RWPE2 (cell line): ENCODE measurements around the gene MLXIP.

ENCODE experiments used
- ATAC-seq: fragments of 200-7000 bp; cut with Tn5 transposase; 3 replicates; pipeline ENCODE4 v1.9.1; 2021; ENCODE audit warnings: low read depth
- DNase-seq: peaks from one replicate; pipeline ENCODE4 v3.0.0-alpha.2; 2020; ENCODE audit warnings: low spot score
- H3K27ac ChIP-seq: fragments of 450-650 bp; 2 replicates; pipeline ENCODE4 v1.5.1; 2017; ENCODE audit warnings: mild to moderate bottlenecking; ENCODE audit not compliant: poor library complexity, severe bottlenecking
- H3K27me3 ChIP-seq: fragments of 250-450 bp; sonication (Bioruptor Pico); 2 replicates; pipeline ENCODE4 v1.5.1; 2021; ENCODE audit warnings: mild to moderate bottlenecking, moderate library complexity; ENCODE audit not compliant: insufficient read depth, poor library complexity, severe bottlenecking
- H3K36me3 ChIP-seq: fragments of 250-450 bp; sonication (Bioruptor Pico); 2 replicates; pipeline ENCODE4 v1.5.1; 2020; ENCODE audit warnings: low read depth, mild to moderate bottlenecking, moderate library complexity
- H3K4me1 ChIP-seq: fragments of 250-450 bp; sonication (Bioruptor Pico); 2 replicates; pipeline ENCODE4 v1.5.1; 2021; ENCODE audit warnings: mild to moderate bottlenecking, moderate library complexity; ENCODE audit not compliant: insufficient read depth, poor library complexity, severe bottlenecking
- H3K4me3 ChIP-seq: fragments of 250-450 bp; sonication (Bioruptor Pico); 2 replicates; pipeline ENCODE4 v1.5.1; 2021; ENCODE audit warnings: mild to moderate bottlenecking, moderate library complexity; ENCODE audit not compliant: severe bottlenecking
- H3K9me3 ChIP-seq: fragments of 250-450 bp; sonication (Bioruptor Pico); 2 replicates; pipeline ENCODE4 v1.5.1; 2021; ENCODE audit warnings: mild to moderate bottlenecking, moderate library complexity; ENCODE audit not compliant: severe bottlenecking
- CTCF ChIP-seq: fragments of 450-650 bp; IDR thresholded peaks from one replicate; pipeline ENCODE4 v1.5.1; 2017; ENCODE audit warnings: mild to moderate bottlenecking, moderate library complexity; ENCODE audit not compliant: poor library complexity, severe bottlenecking

MLXIP gene

GRCh38 chr12:122138616-122139015, 60.1 kb downstream of the MLXIP start:
- Histone ChIP-seq H3K27ac (no peak overlapping the region), H3K4me3 (no peak overlapping the region), H3K9me3 (no peaks in the 10 kb centered on the region), H3K27me3 (no peaks in the 10 kb centered on the region), H3K4me1 (no peaks in the 10 kb centered on the region), H3K36me3 (peaks cover 50% of the 10 kb centered on the region)
- TF ChIP-seq CTCF, result no peak
- ATAC-seq, result no peak
- no peak for DNase-seq

GRCh38 chr12:122139266-122139665, 60.7 kb downstream of the MLXIP start:
- Histone ChIP-seq H3K9me3 (no peaks in the 10 kb centered on the region), H3K36me3 (peaks cover 46% of the 10 kb centered on the region), H3K4me3 (no peak overlapping the region), H3K27me3 (no peaks in the 10 kb centered on the region), H3K27ac (no peak overlapping the region), H3K4me1 (no peaks in the 10 kb centered on the region)
- no peak for ATAC-seq
- no peak for DNase-seq
- no peak for TF ChIP-seq CTCF

- no peak for TF ChIP-seq CTCF
- H3K4me1 ChIP-seq, result no peaks in the 10 kb centered on the region
- DNase-seq (no peak), ATAC-seq (no peak)
- H3K9me3 ChIP-seq, result no peaks in the 10 kb centered on the region
- H3K27ac ChIP-seq, result no peak overlapping the region
- H3K27me3 ChIP-seq, result no peaks in the 10 kb centered on the region
- no peak overlapping the region for H3K4me3 ChIP-seq
- H3K36me3 ChIP-seq, result peaks cover 46% of the 10 kb centered on the region
Observed at GRCh38 chr12:122139941-122140340, 61.4 kb downstream of the MLXIP start.

DNA sequence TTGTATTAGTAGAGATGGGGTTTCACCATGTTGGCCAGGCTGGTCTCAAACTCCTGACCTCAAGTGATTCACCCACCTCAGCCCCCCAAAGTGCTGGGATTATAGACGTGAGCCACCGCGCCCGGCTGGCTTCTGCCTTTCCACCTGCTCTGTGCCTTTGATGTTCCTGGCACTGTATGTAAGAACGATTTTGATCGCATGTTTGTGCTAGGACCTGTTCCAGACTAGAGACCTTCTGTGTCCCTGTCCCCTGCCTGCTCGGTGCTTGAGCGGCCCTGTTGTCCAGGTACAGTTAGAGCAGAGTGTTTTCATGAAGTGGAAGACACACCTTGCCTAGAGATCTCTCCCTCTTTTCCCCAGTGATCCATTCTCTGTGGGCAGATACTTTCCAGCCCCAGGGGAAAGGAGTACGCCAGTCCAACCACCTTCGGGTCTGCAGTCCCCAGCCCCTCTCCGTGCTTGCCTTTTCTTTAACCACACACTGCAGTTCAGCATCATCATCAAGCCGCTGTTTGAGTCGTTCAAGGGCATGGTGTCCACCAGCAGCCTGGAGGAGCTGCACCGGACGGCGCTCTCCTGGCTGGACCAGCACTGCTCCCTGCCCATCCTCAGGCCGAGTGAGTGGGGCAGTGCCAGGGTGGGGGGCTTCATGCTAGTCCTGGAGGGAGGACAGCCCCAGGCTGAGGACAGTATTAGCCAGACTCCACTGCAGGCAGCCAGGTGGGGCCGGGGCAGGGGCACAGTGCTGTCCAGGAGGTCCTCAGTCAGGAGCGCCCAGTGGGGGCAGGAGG, 62.1 kb downstream of the MLXIP start:
- DNase-seq (no peak), ATAC-seq (no peak)
- Histone ChIP-seq H3K27ac (no peak overlapping the region), H3K27me3 (no peaks in the 10 kb centered on the region), H3K4me1 (no peaks in the 10 kb centered on the region), H3K36me3 (peaks cover 46% of the 10 kb centered on the region), H3K4me3 (no peak overlapping the region), H3K9me3 (no peaks in the 10 kb centered on the region)
- TF ChIP-seq CTCF, result no peak

- ATAC-seq (no peak), DNase-seq (no peak)
- H3K27ac ChIP-seq, result no peak overlapping the region
- H3K4me3 ChIP-seq, result no peak overlapping the region
- no peak for TF ChIP-seq CTCF
- H3K36me3 ChIP-seq, result peaks cover 46% of the 10 kb centered on the region
- H3K9me3 ChIP-seq, result no peaks in the 10 kb centered on the region
- H3K4me1 ChIP-seq, result no peaks in the 10 kb centered on the region
- H3K27me3 ChIP-seq, result no peaks in the 10 kb centered on the region
Observed at GRCh38 chr12:122141911-122142725, 63.6 kb downstream of the MLXIP start.
